ENCODE results near the gene RNF8.
"Not testable (repeated sequence)": the region's sequence is repeated elsewhere in the genome, so short reads cannot be mapped to it uniquely, and the experiment has no call there.

RNF8 gene

GRCh38 chr6:37399795-37400490 lies 46.2 kb downstream of the RNF8 start:
- Histone ChIP-seq H2AK5ac (ENCODE audit: low read depth, low read length) (no peak overlapping the region), H3K4ac (ENCODE audit: low read length) (no peak overlapping the region), H3K27ac (replicated peaks; ENCODE audit: low read length) (no peak overlapping the region), H3K23ac (ENCODE audit: low read depth, low read length, poor library complexity) (no peak overlapping the region), H2BK15ac (ENCODE audit: low read length) (no peak overlapping the region), H3K4me3 (ENCODE audit: low read length in 2 of 2) (no peak overlapping the region), H4K91ac (ENCODE audit: low read depth, low read length, poor library complexity) (no peak overlapping the region), H3K14ac (ENCODE audit: low read length) (no peak overlapping the region), H2BK120ac (ENCODE audit: low read depth, low read length) (no peak overlapping the region), H3K4me2 (ENCODE audit: insufficient read depth, low read length, poor library complexity, severe bottlenecking) (no peak overlapping the region), H2AFZ (ENCODE audit: low read length) (no peak overlapping the region), H3K27me3 (ENCODE audit: control insufficient read depth in 3 of 3, insufficient read depth in 3 of 3, low read depth in 1 of 3, low read length in 3 of 3) (peaks cover 0 to 4% (median 2%) of the 10 kb centered on the region in 3 experiments), H3K18ac (ENCODE audit: low read length) (no peak overlapping the region), H3K79me1 (ENCODE audit: low read depth, low read length) (no peaks in the 10 kb centered on the region), H3K4me1 (ENCODE audit: control insufficient read depth in 2 of 2, insufficient read depth in 1 of 2, low read depth in 1 of 2, low read length in 2 of 2) (no peaks in the 10 kb centered on the region), H2BK5ac (ENCODE audit: low read length) (no peak overlapping the region), H3K36me3 (replicated peaks in 1 of 2; ENCODE audit: control insufficient read depth in 2 of 2, insufficient read depth in 2 of 2, low read length in 2 of 2) (peaks cover 0 to 8% of the 10 kb centered on the region in 2 donors), H2BK12ac (ENCODE audit: low read length) (no peak overlapping the region), H3K9ac (ENCODE audit: low read depth, low read length, poor library complexity) (no peak overlapping the region), H4K8ac (ENCODE audit: low read depth, low read length) (no peak overlapping the region), H3K9me3 (replicated peaks in 1 of 2; ENCODE audit: control insufficient read depth in 2 of 2, insufficient read depth in 1 of 2, low read depth in 1 of 2, low read length in 2 of 2) (no peaks in the 10 kb centered on the region)
- no peak for DNase-seq (ENCODE audit: low spot score)
- WGBS, 2 donors (ENCODE audit: extremely low coverage in 2 of 2, insufficient read length in 2 of 2, insufficient replicate concordance in 1 of 2): no CpG with 5 or more reads among the region's 4 CpGs

GRCh38 chr6:37401658-37402057 lies 47.9 kb downstream of the RNF8 start:
- not testable (repeated sequence) for H3K79me1 ChIP-seq (ENCODE audit: low read depth, low read length); H3K9ac ChIP-seq (ENCODE audit: low read depth, low read length, poor library complexity); H2BK15ac ChIP-seq (ENCODE audit: low read length); H3K4me3 ChIP-seq (ENCODE audit: low read length in 2 of 2); DNase-seq (ENCODE audit: low spot score); H2BK120ac ChIP-seq (ENCODE audit: low read depth, low read length); H2BK5ac ChIP-seq (ENCODE audit: low read length); H3K4me2 ChIP-seq (ENCODE audit: insufficient read depth, low read length, poor library complexity, severe bottlenecking); H2AK5ac ChIP-seq (ENCODE audit: low read depth, low read length); H3K9me3 ChIP-seq (replicated peaks in 1 of 2; ENCODE audit: control insufficient read depth in 2 of 2, insufficient read depth in 1 of 2, low read depth in 1 of 2, low read length in 2 of 2); H3K4ac ChIP-seq (ENCODE audit: low read length); H3K23ac ChIP-seq (ENCODE audit: low read depth, low read length, poor library complexity); H3K4me1 ChIP-seq (ENCODE audit: control insufficient read depth in 2 of 2, insufficient read depth in 1 of 2, low read depth in 1 of 2, low read length in 2 of 2); H3K27me3 ChIP-seq (ENCODE audit: control insufficient read depth in 3 of 3, insufficient read depth in 3 of 3, low read depth in 1 of 3, low read length in 3 of 3); H4K8ac ChIP-seq (ENCODE audit: low read depth, low read length); H3K18ac ChIP-seq (ENCODE audit: low read length); H2BK12ac ChIP-seq (ENCODE audit: low read length); H3K14ac ChIP-seq (ENCODE audit: low read length); H3K36me3 ChIP-seq (replicated peaks in 1 of 2; ENCODE audit: control insufficient read depth in 2 of 2, insufficient read depth in 2 of 2, low read length in 2 of 2); H2AFZ ChIP-seq (ENCODE audit: low read length); H3K27ac ChIP-seq (replicated peaks; ENCODE audit: low read length); H4K91ac ChIP-seq (ENCODE audit: low read depth, low read length, poor library complexity)

- no peak overlapping the region for H3K27ac ChIP-seq (replicated peaks; ENCODE audit: low read length)
- no peak overlapping the region for H4K91ac ChIP-seq (ENCODE audit: low read depth, low read length, poor library complexity)
- no peaks in the 10 kb centered on the region for H3K79me1 ChIP-seq (ENCODE audit: low read depth, low read length)
- no peak for DNase-seq (ENCODE audit: low spot score)
- no peak overlapping the region for H3K23ac ChIP-seq (ENCODE audit: low read depth, low read length, poor library complexity)
- H3K4me1 ChIP-seq (ENCODE audit: control insufficient read depth in 2 of 2, insufficient read depth in 1 of 2, low read depth in 1 of 2, low read length in 2 of 2): no peaks in the 10 kb centered on the region
- H3K9me3 ChIP-seq (replicated peaks in 1 of 2; ENCODE audit: control insufficient read depth in 2 of 2, insufficient read depth in 1 of 2, low read depth in 1 of 2, low read length in 2 of 2): no peaks in the 10 kb centered on the region
- no peak overlapping the region for H3K4ac ChIP-seq (ENCODE audit: low read length)
- no peaks in the 10 kb centered on the region for H3K36me3 ChIP-seq (replicated peaks in 1 of 2; ENCODE audit: control insufficient read depth in 2 of 2, insufficient read depth in 2 of 2, low read length in 2 of 2)
- H4K8ac ChIP-seq (ENCODE audit: low read depth, low read length): no peak overlapping the region
- H3K9ac ChIP-seq (ENCODE audit: low read depth, low read length, poor library complexity): no peak overlapping the region
- H3K4me2 ChIP-seq (ENCODE audit: insufficient read depth, low read length, poor library complexity, severe bottlenecking): no peak overlapping the region
- H3K27me3 ChIP-seq (ENCODE audit: control insufficient read depth in 3 of 3, insufficient read depth in 3 of 3, low read depth in 1 of 3, low read length in 3 of 3): peaks cover 0 to 3% (median 0%) of the 10 kb centered on the region in 3 experiments
- H3K4me3 ChIP-seq (ENCODE audit: low read length in 2 of 2): no peak overlapping the region
- H2AFZ ChIP-seq (ENCODE audit: low read length): no peak overlapping the region
- WGBS, 2 donors (ENCODE audit: extremely low coverage in 2 of 2, insufficient read length in 2 of 2, insufficient replicate concordance in 1 of 2): no CpG with 5 or more reads among the region's 3 CpGs
- no peak overlapping the region for H3K18ac ChIP-seq (ENCODE audit: low read length)
- H2AK5ac ChIP-seq (ENCODE audit: low read depth, low read length): no peak overlapping the region
- H2BK120ac ChIP-seq (ENCODE audit: low read depth, low read length): no peak overlapping the region
- no peak overlapping the region for H3K14ac ChIP-seq (ENCODE audit: low read length)
- no peak overlapping the region for H2BK12ac ChIP-seq (ENCODE audit: low read length)
- no peak overlapping the region for H2BK15ac ChIP-seq (ENCODE audit: low read length)
- no peak overlapping the region for H2BK5ac ChIP-seq (ENCODE audit: low read length)
These were observed 53.1 kb downstream of the RNF8 start for GRCh38 chr6:37406726-37407341.

- H3K23ac ChIP-seq (ENCODE audit: low read depth, low read length, poor library complexity): no peak overlapping the region
- WGBS, 2 donors (ENCODE audit: extremely low coverage in 2 of 2, insufficient read length in 2 of 2, insufficient replicate concordance in 1 of 2): no CpG with 5 or more reads among the region's 5 CpGs
These were observed 54.2 kb downstream of the RNF8 start for GRCh38 chr6:37407948-37408347.

More at GRCh38 chr6:37407948-37408347, 54.2 kb downstream of the RNF8 start:
- Histone ChIP-seq H4K8ac (ENCODE audit: low read depth, low read length) (no peak overlapping the region), H3K9me3 (replicated peaks in 1 of 2; ENCODE audit: control insufficient read depth in 2 of 2, insufficient read depth in 1 of 2, low read depth in 1 of 2, low read length in 2 of 2) (no peaks in the 10 kb centered on the region), H3K4me2 (ENCODE audit: insufficient read depth, low read length, poor library complexity, severe bottlenecking) (no peak overlapping the region), H2BK12ac (ENCODE audit: low read length) (no peak overlapping the region), H3K18ac (ENCODE audit: low read length) (no peak overlapping the region), H2BK5ac (ENCODE audit: low read length) (no peak overlapping the region), H3K4me3 (ENCODE audit: low read length in 2 of 2) (no peak overlapping the region), H3K36me3 (replicated peaks in 1 of 2; ENCODE audit: control insufficient read depth in 2 of 2, insufficient read depth in 2 of 2, low read length in 2 of 2) (no peaks in the 10 kb centered on the region), H3K79me1 (ENCODE audit: low read depth, low read length) (no peaks in the 10 kb centered on the region), H4K91ac (ENCODE audit: low read depth, low read length, poor library complexity) (no peak overlapping the region), H2AFZ (ENCODE audit: low read length) (no peak overlapping the region), H2BK120ac (ENCODE audit: low read depth, low read length) (no peak overlapping the region), H3K4me1 (ENCODE audit: control insufficient read depth in 2 of 2, insufficient read depth in 1 of 2, low read depth in 1 of 2, low read length in 2 of 2) (no peaks in the 10 kb centered on the region), H2AK5ac (ENCODE audit: low read depth, low read length) (no peak overlapping the region), H3K14ac (ENCODE audit: low read length) (no peak overlapping the region), H3K27me3 (ENCODE audit: control insufficient read depth in 3 of 3, insufficient read depth in 3 of 3, low read depth in 1 of 3, low read length in 3 of 3) (peaks cover 0 to 3% (median 0%) of the 10 kb centered on the region in 3 experiments), H3K27ac (replicated peaks; ENCODE audit: low read length) (no peak overlapping the region), H2BK15ac (ENCODE audit: low read length) (no peak overlapping the region), H3K4ac (ENCODE audit: low read length) (no peak overlapping the region), H3K9ac (ENCODE audit: low read depth, low read length, poor library complexity) (no peak overlapping the region)
- no peak for DNase-seq (ENCODE audit: low spot score)
